ENCODE measurements around the gene OSBPL9.
"Not testable (repeated sequence)": the region's sequence is repeated elsewhere in the genome, so short reads cannot be mapped to it uniquely, and the experiment has no call there.

OSBPL9 gene

DNA sequence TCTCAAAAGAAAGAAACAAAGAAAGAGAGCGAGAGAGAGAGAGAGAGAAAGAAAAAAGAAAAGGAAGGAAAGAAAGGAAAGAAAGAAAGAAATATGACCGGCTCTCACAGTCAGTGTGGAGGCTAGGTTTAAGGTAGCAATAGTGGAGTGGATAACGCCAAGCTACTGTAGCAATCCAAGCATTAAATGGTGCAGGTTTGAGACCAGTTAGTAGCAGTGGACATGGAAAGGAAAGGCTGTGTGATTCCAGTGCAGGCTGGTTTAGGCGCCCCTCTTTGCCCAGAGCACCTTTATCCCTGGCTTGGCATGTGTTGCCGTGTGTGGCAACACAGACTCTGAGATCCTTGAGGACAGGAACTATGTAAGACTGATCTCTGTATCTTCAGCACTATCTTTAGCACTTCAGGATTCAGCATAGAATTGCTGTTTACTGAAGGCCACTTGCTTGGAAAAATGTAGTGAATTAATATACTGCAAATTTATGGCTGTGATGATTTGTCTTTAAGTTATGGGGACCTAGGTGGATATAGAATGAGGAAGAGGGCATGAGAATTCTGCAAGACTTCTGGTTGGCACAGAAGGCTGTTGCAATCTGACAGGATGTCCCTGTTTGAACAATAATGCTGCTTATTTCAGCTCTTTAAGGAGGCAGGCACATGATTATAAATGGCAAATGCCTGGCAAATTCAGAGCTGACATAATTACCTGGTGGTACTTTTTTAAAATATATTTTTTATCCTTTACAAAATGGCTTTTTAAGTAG is 10.8 kb upstream of the OSBPL9 start:
- no peak overlapping the region for H3K4me2 ChIP-seq (ENCODE audit: low read length)
- H3K79me2 ChIP-seq (ENCODE audit: insufficient read depth, low read length), result no peaks in the 10 kb centered on the region
- H4K20me1 ChIP-seq (ENCODE audit: insufficient read depth, low read length), result no peaks in the 10 kb centered on the region
- no peak overlapping the region for H3K4me3 ChIP-seq (ENCODE audit: low read depth, low read length, poor library complexity, severe bottlenecking)
- H3K9me3 ChIP-seq (ENCODE audit: low read length), result no peaks in the 10 kb centered on the region
- no peak overlapping the region for H2AFZ ChIP-seq (ENCODE audit: low read length)
- no peak overlapping the region for H3K27ac ChIP-seq (ENCODE audit: low read depth, low read length, poor library complexity, severe bottlenecking)
- H3K9me2 ChIP-seq (ENCODE audit: low read depth, low read length), result no peaks in the 10 kb centered on the region
- H3K27me3 ChIP-seq (ENCODE audit: insufficient read depth, low read length), result no peaks in the 10 kb centered on the region
- H3K36me3 ChIP-seq (ENCODE audit: insufficient read depth, low read length), result no peaks in the 10 kb centered on the region
- H3K9ac ChIP-seq (ENCODE audit: low read length), result no peak overlapping the region
- H3F3A ChIP-seq (ENCODE audit: insufficient read depth, low read length), result no peaks in the 10 kb centered on the region
- no peak for TF ChIP-seq EZH2 (IDR thresholded peaks at IDR 0.05; ENCODE audit: borderline replicate concordance, low read length)
- no peaks in the 10 kb centered on the region for H3K4me1 ChIP-seq (ENCODE audit: insufficient read depth, low read length, severe bottlenecking)

DNA sequence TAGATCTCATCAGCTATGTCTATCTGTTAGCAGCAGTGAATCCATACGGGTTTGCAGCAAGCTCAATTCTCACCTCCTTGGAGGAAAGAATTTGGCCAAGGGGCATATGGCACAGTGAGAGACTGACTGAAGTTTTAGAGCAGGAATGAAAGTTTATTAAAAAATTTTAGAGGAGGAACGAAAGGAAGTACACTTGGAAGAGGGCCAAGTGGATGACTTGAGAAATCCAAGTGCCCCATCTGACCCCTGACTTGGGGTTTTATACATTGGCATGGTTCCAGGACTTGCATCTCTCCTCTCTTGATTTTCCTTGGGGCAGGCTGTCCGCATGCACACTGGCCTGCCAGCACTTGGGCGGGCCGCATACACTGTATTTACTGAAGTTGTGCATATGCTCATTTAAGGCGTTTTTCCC is 9.2 kb upstream of the OSBPL9 start:
- H2AFZ ChIP-seq (ENCODE audit: low read length), result no peak overlapping the region
- no peaks in the 10 kb centered on the region for H3K9me3 ChIP-seq (ENCODE audit: low read length)
- TF ChIP-seq EZH2 (IDR thresholded peaks at IDR 0.05; ENCODE audit: borderline replicate concordance, low read length), result no peak
- TF ChIP-seq, protein P1, sequence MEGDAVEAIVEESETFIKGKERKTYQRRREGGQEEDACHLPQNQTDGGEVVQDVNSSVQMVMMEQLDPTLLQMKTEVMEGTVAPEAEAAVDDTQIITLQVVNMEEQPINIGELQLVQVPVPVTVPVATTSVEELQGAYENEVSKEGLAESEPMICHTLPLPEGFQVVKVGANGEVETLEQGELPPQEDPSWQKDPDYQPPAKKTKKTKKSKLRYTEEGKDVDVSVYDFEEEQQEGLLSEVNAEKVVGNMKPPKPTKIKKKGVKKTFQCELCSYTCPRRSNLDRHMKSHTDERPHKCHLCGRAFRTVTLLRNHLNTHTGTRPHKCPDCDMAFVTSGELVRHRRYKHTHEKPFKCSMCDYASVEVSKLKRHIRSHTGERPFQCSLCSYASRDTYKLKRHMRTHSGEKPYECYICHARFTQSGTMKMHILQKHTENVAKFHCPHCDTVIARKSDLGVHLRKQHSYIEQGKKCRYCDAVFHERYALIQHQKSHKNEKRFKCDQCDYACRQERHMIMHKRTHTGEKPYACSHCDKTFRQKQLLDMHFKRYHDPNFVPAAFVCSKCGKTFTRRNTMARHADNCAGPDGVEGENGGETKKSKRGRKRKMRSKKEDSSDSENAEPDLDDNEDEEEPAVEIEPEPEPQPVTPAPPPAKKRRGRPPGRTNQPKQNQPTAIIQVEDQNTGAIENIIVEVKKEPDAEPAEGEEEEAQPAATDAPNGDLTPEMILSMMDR (IDR thresholded peaks at IDR 0.05; ENCODE audit: low read length), result no peak
- no peak overlapping the region for H3K9ac ChIP-seq (ENCODE audit: low read length)
- no peaks in the 10 kb centered on the region for H4K20me1 ChIP-seq (ENCODE audit: insufficient read depth, low read length)
- H3K79me2 ChIP-seq (ENCODE audit: insufficient read depth, low read length), result no peaks in the 10 kb centered on the region
- H3K36me3 ChIP-seq (ENCODE audit: insufficient read depth, low read length), result no peaks in the 10 kb centered on the region
- no peak overlapping the region for H3K27ac ChIP-seq (ENCODE audit: low read depth, low read length, poor library complexity, severe bottlenecking)
- no peaks in the 10 kb centered on the region for H3K27me3 ChIP-seq (ENCODE audit: insufficient read depth, low read length)
- H3F3A ChIP-seq (ENCODE audit: insufficient read depth, low read length), result no peaks in the 10 kb centered on the region
- H3K4me3 ChIP-seq (ENCODE audit: low read depth, low read length, poor library complexity, severe bottlenecking), result no peak overlapping the region
- no peak overlapping the region for H3K4me2 ChIP-seq (ENCODE audit: low read length)
- no peaks in the 10 kb centered on the region for H3K9me2 ChIP-seq (ENCODE audit: low read depth, low read length)
- no peaks in the 10 kb centered on the region for H3K4me1 ChIP-seq (ENCODE audit: insufficient read depth, low read length, severe bottlenecking)

DNA sequence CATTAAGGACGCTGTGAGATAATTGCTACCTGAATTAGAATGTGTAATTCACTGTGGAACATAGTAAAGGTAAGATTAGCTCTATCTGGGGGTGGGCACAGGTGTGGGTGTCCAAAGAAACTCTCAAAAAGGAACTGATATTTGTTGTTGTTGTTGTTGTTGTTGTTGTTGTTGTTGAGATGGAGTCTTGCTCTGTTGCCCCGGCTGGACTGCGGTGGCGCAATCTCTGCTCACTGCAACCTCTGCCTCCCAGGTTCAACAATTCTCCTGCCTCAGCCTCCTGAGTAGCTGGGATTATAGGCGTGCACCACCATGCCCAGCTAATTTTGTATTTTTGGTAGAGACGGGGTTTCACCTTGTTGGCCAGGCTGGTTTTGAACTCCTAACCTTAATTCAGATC is 6.8 kb upstream of the OSBPL9 start:
- H3K27ac ChIP-seq (ENCODE audit: low read depth, low read length, poor library complexity, severe bottlenecking); H3K9me3 ChIP-seq (ENCODE audit: low read length); H3K4me2 ChIP-seq (ENCODE audit: low read length); H4K20me1 ChIP-seq (ENCODE audit: insufficient read depth, low read length); H3K27me3 ChIP-seq (ENCODE audit: insufficient read depth, low read length); H3K9me2 ChIP-seq (ENCODE audit: low read depth, low read length); H3K4me1 ChIP-seq (ENCODE audit: insufficient read depth, low read length, severe bottlenecking); H3F3A ChIP-seq (ENCODE audit: insufficient read depth, low read length); H3K4me3 ChIP-seq (ENCODE audit: low read depth, low read length, poor library complexity, severe bottlenecking); H3K79me2 ChIP-seq (ENCODE audit: insufficient read depth, low read length); H3K9ac ChIP-seq (ENCODE audit: low read length); H2AFZ ChIP-seq (ENCODE audit: low read length); H3K36me3 ChIP-seq (ENCODE audit: insufficient read depth, low read length): not testable (repeated sequence)

DNA sequence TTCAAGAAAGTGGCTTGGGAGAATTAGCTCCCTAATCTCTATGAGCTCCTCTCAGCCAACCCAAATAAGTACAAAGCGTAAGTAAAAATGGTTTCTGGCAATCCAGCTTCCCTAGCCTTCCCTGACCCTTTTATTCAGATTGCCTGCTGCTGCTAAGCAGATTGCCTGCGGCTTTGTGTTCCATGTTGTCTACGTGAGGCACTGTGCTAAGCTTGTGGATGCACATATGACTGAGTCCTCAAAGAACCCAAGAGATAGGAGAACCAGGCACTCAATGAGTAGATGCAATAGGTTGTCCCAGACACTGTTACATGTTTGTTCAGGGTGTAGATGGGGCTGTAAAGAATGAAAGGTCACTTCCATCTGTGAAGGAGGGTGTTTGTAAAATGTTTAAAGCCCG is 6.3 kb upstream of the OSBPL9 start:
- Histone ChIP-seq H3K9me2 (ENCODE audit: low read depth, low read length) (no peaks in the 10 kb centered on the region), H3F3A (ENCODE audit: insufficient read depth, low read length) (no peaks in the 10 kb centered on the region), H3K79me2 (ENCODE audit: insufficient read depth, low read length) (no peaks in the 10 kb centered on the region), H3K9me3 (ENCODE audit: low read length) (no peaks in the 10 kb centered on the region), H3K27me3 (ENCODE audit: insufficient read depth, low read length) (no peaks in the 10 kb centered on the region), H3K4me1 (ENCODE audit: insufficient read depth, low read length, severe bottlenecking) (no peaks in the 10 kb centered on the region), H3K36me3 (ENCODE audit: insufficient read depth, low read length) (no peaks in the 10 kb centered on the region), H3K9ac (ENCODE audit: low read length) (no peak overlapping the region), H3K4me3 (ENCODE audit: low read depth, low read length, poor library complexity, severe bottlenecking) (no peak overlapping the region), H3K27ac (ENCODE audit: low read depth, low read length, poor library complexity, severe bottlenecking) (no peak overlapping the region), H3K4me2 (ENCODE audit: low read length) (no peak overlapping the region), H4K20me1 (ENCODE audit: insufficient read depth, low read length) (no peaks in the 10 kb centered on the region), H2AFZ (ENCODE audit: low read length) (no peak overlapping the region)
- TF ChIP-seq, protein P1 (IDR thresholded peaks at IDR 0.05; ENCODE audit: low read length), result no peak
- no peak for TF ChIP-seq EZH2 (IDR thresholded peaks at IDR 0.05; ENCODE audit: borderline replicate concordance, low read length)

Data from OCI-LY1 (cell line).